NK-92 (cell line): ENCODE results near the gene IQCK.

Experiments used
- DNase-seq: peaks from one replicate; lab custom pipeline; 2025; ENCODE audit not compliant: unreplicated experiment; lab: John Stamatoyannopoulos, UW

The IQCK gene

DNA sequence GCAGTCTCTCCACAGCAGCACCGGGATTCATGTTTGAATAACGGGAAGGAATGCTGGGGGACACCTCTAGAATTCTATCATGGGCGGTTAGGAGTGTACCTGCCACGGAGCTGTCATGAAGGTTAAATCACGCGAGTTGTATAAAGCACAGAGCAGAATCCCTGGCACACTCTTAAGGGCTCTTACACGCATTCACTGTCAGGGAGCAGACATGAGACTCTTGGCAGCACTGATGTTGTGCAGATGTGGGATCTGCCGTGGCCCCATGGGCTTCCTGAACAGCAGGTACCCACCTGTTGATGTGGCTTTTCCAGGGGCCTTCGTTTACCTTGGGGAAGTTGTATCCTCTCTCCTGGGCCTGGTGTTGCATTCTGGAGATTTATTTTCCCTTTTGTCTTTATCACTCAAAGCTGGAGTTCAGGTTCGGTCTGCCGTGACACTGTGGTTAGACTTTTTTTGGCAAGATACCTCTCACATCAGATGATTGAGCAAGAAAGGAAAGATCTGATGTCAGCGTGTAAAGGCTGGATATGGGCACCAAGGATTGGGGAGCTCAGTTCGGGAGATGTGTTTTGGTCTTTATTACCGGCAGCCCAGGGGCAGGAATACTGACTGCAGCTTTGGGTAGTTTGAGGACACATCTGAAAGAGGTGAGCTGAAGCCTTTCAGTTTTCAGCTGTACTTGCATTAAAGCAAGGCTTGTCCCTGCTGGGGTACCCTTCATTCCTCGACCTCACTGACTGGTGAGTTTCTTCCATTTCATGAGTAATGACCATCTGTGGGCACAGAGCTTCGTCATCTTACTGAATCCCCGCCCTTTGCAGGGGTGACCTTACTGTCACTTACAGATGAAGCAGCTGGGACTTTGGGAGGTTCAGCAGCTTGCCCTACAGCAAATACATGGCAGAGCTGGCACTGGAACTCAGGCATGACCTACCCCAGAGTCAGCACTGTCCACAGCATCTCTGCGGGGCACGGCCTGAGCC is 19.3 kb upstream of the IQCK start:
- DNase-seq: no peak

DNA sequence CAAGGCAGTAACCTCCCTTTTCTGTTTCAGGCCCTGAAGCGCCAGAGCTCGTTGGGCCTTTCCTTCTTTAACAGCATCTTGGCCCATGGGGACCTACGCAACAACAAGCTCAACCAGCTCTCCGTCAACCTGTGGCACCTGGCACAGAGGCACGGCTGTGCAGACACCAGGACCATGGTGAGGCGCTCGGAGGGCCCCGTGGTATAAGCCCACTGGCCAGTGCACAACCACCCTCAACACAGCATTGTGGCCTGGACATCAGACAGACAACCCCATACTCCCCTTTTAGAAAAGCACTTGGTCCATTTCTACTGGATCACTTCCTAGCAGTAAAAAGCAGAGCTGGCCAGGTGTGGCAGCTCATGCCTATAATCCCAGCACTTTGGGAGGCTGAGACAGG is 18.6 kb upstream of the IQCK start:
- DNase-seq: no peak

DNA sequence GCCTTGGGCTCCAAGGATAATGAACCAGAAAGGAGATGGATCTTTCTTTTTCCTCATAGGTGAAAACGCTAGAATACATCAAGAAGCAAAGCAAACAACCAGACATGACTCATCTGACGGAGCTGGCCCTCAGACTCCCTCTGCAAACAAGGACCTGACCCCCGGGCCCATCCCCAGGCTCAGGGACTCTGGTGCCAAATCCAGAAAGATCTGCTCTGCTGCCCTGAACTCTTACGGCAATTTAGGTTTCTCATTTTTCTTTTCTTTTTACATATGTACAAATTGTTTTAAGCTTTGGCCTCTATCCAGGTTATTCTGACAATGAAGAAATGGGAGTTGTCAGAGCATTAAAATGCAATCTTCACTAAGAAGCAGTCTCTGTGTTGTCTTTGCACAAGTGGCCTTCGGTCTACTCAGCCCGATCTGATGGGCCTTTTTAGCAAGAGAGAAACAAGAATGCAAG is 17.7 kb upstream of the IQCK start:
- no peak for DNase-seq

DNA sequence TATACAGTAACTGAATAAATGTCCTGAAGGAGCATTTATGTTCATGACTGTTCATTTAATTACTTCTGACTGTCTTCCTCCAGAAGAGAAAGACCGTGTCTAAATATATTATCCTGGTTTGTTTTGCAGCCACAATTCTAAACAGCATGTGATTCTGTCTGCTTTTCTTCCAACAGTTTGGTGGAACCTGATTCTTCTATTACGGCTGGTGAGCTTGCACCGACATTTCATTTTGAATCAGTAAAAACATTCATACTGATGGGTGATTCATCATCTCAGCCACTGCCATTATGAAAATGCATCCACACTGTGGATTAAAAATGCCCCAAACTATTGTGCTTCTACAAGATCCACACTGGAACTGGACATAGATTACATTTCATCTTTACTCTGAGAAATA is 17.0 kb upstream of the IQCK start:
- no peak for DNase-seq

DNA sequence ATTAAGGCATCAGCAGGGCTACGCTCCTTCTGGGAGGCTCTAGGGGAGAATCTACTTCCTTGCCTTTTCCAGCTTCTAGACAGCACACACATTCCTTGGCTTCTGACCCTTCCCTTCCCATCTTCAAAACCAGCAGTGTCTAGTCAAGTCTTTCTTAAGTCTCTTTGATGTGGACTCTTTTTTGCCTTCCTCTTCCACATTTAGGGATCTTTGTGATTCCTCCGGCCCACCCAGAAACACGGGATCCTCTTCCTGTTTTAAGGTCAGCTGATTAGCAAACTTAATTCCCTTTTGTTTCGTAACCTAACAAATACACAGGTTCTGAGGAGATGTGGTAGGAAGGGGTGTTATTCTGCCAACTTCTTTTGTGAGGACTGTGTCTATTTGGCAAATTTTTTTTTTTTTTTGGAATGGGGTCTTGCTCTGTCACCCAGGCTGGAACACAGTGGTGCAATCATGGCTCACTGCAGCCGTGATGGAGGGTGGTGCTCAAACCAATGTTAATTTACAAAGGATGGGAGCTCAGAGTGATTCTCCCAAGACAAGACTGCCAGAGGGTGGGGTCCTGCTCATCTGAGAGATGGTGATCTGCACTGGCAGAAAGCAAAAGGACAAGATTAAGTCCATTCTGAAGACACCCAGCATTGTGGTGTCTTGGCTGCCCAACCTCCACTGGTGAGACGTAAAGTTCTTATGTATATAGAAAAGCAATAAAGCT is 14.7 kb upstream of the IQCK start:
- DNase-seq: no peak

DNA sequence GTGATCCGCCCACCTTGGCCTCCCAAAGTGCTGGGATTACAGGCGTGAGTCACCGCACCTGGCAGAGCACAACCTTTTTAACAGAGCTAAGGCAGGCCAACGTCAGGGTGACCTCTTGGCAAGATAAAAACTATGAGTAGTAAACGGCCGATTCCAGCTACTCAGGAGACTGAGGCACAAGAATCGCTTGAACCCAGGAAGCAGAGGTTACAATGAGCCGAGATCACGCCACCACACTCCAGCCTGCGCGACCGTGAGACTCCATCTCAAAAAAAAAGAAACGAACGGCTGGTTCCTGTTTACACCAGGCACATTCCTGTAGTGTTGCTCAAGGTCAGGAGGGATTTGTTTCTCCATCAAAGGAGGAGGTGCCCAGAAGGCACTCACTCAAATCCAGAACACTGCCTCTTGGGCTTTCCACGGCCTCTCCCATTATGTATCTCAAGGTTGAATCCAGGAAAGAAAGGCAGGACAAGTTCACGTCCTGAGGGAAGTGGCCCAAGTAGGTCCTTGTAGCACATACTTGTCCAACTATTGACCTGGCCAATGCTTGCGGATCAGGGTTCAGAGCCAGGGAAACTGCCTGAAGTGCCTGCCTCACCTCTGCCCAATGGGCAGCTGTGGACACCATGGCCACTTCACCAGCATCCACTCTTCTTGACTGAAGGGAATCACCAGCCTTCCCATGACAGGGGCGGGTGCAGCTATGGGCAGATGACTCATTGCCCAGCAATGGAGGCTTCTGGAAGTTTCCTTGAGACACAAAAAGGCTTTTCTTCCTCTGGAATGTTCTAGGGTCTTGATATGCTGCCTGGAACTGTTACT is 13.5 kb upstream of the IQCK start:
- DNase-seq: no peak

DNA sequence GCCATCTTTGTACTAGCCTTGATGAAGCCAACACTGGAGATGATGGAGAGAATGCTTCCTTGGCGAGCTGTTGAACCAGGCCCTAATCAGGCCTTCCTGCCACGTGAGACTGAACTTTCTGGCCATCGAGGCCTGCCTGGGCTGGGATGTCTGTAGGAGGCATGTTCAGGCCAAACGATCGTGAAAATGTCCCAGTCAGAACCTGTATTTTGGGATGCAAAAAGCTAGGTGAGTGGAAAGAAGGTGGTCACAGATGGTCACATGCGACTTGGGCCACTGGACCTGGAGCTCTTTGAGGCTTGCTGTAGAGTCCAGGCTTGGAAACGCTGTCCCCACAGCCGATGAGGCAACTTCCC is 12.9 kb upstream of the IQCK start:
- DNase-seq: no peak

DNA sequence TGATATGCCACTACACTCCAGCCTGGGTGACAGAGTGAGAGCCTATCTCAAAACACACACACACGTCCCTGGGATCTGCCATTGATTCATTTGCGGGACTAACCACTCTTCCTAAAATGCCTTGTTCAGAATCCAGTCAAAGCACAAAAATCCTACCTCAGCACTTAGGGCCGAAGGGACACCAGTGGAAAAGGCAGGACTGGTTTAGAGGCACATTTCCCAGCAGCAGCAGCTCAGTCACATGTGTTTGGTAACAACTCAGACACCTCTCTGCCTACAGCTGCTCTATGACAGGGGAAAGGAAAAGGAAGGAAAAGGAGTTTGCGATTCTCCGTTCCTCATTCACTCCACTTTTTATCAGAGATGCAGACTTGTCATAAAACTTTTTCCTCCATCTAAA is 12.2 kb upstream of the IQCK start:
- no peak for DNase-seq

DNA sequence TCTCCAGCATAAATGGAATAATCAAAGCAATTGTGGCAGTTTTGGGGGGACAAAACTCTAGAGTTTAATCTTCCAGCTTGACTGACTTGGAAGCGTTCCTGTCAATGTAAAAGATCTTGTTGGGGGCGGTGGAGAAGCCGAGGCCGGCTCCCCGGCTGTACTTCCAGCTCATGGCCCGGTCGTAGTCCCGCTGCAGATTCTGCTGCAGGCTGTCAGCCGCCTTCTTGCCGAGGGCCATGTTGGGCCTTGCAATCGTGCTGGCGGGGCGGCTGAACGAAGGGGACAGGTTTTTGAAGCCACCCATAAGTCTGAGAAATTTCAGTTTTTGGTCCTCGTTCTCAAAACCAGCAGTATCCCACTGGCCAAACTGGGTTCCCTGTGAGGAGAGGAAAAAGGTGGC is 11.2 kb upstream of the IQCK start:
- DNase-seq: no peak

DNA sequence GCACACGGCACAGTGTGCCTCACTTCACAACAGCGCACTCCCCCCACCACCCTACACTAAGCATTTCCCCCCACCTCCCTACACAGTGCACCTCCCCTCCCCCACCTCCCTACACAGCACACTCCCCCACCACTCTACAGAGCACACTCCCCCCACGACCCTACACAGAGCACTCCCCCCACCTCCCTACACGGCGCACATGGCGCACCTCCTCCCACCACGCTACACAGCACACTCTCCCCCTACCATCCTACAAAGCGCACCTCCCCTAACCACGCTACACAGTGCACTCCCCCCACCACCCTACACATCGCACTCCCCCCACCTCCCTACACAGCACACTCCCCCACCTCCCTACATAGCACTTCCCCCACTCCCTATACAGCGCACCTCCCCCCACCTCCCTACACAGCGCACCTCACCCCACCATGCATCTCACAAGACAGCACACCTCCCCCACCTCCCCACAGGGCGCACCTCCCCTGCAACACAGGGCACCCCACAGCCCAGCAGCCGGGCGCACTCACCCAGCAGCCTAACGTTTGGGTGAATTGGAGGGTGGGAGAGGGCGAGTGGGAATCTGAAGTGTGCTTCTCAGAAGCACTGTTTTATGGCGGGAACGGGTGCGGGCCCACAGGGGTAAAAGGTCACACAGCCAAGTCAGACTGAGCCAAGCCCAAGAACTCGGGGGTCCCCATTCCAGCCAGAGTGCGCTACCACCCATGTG is 10.3 kb upstream of the IQCK start:
- no peak for DNase-seq

DNA sequence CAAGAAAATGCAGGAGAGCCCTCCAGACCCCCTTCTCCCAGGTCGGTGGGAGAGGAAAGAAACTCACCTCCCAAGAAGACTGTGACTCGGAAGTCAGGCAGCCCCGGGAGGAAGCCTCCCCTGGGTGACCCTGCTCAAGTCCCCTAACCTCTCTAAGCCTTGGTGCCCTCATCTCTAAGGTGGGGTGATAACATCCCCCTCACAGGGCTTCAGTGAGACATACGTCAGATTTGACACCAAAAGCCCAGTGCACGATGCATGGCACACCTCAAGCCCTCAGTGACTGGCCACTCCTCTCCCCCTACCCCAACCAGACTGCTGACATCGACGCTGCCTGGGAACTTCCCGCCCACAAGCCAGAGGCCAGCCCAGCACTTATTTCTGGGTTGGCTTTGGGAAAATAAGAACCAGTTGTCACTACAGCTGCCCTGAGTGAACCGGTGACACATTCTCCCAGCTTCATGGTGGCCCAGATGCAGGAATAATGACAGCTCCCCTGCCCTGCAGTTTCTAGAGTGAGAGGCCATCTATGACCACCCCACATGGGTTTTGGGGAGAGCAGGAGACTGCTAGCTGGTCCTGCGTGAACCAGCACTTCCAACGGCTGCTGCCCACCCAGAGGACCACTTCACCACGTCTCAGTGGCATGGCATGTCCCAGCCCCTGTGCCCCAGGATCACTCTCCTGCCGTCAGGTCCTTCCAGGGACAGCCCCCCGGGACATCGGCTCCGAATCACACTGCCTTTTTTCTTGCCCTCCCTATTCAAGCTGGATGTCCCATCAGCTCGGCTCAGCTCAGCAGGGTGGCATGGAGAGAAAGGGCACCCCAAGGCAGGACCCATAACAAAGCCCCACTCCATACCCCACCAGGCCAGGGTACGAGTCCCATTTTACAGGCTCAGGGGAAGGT is 9.5 kb upstream of the IQCK start:
- DNase-seq: no peak

DNA sequence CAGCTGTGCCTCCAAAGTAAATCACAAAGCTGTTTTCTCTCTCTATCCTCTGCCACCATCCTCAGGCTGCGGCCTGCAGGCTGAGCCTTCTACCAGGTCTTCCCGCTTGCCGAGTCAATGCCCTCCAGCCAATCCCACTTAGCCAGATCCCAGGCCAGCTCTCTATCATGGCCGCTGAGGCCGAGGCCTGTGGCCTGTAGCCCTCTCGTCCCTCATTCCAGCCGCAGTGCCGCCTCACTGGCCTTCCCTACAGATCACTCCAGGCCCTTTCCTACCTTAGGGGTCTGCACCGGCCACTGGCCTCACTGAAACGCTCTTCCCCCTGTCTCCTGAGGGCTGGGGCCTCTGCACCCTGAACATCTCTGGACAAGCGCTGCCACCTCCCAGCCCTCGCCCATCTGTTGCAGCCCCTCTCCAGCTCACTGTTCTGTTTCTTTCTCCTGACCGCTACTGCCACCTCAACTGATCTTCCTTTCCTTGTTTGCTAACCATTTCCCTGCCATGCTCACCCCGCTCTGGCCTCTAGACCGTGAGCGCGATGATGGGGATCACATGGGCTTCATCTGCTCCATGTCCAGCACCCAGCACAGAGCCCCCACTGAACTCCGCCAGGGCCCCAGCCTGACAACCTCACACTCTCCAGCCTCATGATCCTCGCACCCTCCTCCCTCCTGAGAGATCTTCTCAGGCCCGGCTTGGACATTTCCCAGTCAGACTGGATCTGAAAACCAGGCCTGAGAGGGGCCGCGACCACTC is 8.5 kb upstream of the IQCK start:
- DNase-seq: no peak

DNA sequence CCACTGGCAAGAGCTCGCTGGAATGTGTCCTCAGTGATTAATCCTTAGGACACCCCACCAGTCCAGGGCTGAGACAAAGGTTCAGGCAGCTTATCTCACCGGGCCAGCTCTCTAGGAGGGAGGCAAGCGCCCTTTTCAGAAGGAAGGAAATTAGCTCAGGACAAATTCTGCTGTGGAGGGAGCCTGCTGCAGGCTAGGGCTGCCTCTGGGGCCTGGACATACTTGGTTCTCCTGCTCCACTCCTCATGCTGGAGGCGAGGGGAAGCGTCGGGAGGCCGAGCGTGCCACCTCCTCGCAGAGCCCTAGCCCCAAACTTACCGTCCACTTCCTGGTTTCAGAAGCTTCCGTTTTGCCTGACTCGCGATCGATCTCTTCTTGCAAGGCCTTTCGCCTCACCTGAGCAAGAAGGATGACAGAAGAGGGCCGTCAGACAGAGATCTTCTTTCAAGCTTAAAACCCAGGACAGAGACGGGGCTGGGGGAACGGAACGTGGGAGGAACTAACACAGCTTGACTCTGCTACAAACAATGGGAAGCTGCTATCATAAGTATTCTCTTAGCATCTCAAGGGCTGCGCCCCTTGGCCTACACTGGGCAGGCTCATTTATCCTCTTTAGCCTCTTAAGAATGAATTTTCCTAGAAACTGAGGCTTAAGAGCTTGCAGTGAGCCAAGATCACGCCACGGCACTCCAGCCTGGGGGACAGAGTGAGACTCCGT is 7.7 kb upstream of the IQCK start:
- DNase-seq: no peak

DNA sequence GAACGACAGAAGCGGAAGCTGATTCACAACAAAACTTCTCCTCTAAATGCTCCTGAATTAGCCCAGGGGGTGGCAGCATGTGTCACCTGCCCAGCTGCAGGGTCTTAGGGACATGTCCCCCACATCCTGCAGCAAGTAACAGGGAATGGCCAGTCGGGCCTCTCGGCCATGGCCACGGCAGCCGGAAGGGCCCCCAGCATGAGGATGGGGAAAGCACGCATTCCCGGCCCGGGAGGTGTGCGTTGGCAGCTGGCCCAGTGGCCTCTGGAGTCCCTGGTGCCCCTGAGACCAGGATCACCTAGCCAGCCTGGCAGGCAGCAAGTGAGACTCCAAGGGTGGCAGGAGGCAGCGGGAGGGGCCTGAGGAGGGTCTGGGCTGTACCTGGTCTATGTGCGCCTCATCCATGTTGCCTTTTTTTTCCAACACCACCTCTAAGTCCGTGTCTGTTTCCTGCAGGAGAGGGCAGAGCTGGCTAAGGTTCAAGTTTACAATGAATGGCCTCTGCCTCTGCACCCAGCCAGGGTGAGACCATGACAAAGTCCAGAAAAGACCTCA is 7.0 kb upstream of the IQCK start:
- DNase-seq: no peak

DNA sequence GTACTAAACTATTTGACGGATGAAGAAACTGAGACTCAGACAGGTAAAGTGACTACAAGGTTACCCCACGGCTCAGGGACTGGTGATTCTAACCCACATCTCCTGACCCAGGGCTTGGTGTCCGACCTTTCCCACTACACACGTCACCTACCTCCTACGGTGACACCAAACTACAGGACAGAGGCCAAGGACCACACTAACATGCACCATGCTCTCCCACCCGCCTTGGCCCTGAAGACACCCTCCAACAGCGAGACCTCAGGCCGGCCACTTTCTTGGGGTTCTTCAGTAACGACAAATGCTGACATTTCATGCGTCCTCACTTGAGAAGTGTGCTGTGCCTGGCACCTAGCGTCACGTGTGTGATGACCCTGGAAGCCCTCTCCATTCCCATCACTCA is 6.4 kb upstream of the IQCK start:
- no peak for DNase-seq

DNA sequence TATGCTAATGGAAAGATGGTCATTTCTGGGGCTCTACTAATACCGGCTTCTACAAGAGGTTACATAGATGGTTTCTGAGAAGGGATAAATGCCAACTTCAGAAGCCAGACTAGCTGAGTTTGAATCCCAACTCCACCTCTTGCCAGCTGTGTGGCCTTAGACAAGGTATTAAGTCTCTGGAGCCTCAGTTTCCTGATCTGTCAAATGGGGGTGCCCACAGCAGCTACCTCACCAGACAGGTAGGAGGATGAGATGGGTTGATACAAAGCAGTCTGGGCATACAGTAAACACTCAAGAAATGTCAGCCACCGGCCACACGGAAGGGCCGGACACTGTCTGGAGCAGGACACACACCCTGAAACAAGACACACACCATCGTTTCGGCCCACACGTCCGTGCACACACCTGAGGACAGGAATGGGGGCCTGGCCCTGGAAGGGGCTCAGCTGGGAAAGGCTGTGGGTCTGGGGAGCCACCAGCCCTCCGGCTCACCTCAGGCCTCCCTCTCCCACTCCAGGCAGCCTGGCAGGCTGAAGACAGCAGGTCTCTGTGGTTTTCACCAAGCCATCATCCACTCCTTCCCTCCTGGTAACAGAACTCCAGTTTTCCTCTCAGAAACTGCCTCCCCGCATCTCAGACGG is 5.5 kb upstream of the IQCK start:
- DNase-seq: no peak

DNA sequence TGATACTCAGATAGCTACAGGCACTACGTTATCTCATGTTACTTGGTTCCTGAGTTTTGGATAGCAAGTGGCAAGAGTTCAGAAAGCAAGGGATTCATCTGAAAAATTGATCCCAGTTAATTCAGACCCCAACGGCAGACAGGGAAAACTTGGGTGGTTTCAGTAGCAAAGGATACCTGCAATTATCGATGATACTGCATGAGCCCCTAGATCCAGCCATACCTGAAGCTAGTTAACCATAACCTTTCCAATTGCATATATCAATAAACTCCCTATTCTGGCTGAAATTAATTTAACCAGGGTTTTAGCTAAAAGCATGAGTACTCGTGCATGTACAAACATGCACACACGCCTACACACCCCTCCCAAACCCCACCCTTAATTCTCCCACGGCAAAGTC is 4.4 kb upstream of the IQCK start:
- DNase-seq: no peak

DNA sequence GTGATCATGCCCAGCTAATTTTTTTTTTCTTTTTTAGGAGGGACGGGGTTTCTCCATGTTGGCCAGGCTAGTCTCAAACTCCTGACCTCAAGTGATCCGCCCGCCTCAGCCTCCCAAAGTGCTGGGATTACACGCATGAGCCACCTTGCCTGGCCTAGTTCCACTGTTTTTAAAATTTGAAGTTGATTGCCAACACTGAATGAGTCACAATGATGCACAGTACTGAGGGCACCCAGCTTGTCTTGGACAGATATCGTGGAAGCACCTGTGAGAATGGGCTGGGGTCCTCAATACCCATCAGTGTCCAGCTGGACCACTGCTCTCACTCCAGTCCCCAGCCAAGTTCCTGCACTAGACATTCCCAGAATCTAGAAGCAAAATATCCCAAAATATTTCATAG is 2.5 kb upstream of the IQCK start:
- DNase-seq: no peak
